Measurements from ENCODE around the gene TENM4.

- TF ChIP-seq YY1 (IDR thresholded peaks at IDR 0.05; ENCODE audit: low read depth, low read length) (no peak), RXRA (IDR thresholded peaks at IDR 0.05; ENCODE audit: insufficient read depth, low read depth, low read length) (no peak), CTCF (IDR thresholded peaks at IDR 0.05; ENCODE audit: control extremely low read depth in 1 of 3, insufficient read depth in 1 of 3, low read depth in 1 of 3, low read length in 3 of 3) (no peak), CEBPB (IDR thresholded peaks at IDR 0.05; ENCODE audit: low read depth, low read length) (no peak), TAF1 (IDR thresholded peaks at IDR 0.05; ENCODE audit: low read depth, low read length) (no peak), POLR2A (IDR thresholded peaks at IDR 0.05; ENCODE audit: control extremely low read depth in 1 of 2, low read depth in 2 of 2, low read length in 2 of 2) (no peak), SIRT6 (IDR thresholded peaks at IDR 0.05; ENCODE audit: low read length) (no peak), JUND (IDR thresholded peaks at IDR 0.05; ENCODE audit: low read length) (no peak), POLR2AphosphoS5 (IDR thresholded peaks at IDR 0.05; ENCODE audit: low read depth, low read length) (no peak), TEAD4 (IDR thresholded peaks at IDR 0.05; ENCODE audit: low read depth, low read length) (no peak), FOSL1 (IDR thresholded peaks at IDR 0.05; ENCODE audit: insufficient read depth, low read depth, low read length) (no peak), RNF2 (IDR thresholded peaks at IDR 0.05; ENCODE audit: borderline replicate concordance, low read depth, low read length, missing control alignments, poor library complexity, severe bottlenecking) (no peak), SUZ12 (IDR thresholded peaks at IDR 0.05; ENCODE audit: low read length) (no peak)
These were observed 300.9 kb downstream of the TENM4 start for GRCh38 chr11:79139900-79140299.
